HG03280 (cell line): ENCODE results near the gene WDR91.

Source experiments
- ATAC-seq: cut with Tn5 transposase; IDR thresholded peaks from one replicate; pipeline ENCODE4 v1.9.1; 2021; ENCODE audit warnings: mild to moderate bottlenecking, moderate library complexity; ENCODE audit not compliant: unreplicated experiment

WDR91 gene

GRCh38 chr7:135162382-135163001 is 48.8 kb downstream of the WDR91 start:
- ATAC-seq = no peak

GRCh38 chr7:135161669-135162068 is 49.7 kb downstream of the WDR91 start:
- ATAC-seq = no peak

- no peak for ATAC-seq
Measured at GRCh38 chr7:135160858-135161653, 50.3 kb downstream of the WDR91 start.

GRCh38 chr7:135160098-135160857 is 51.0 kb downstream of the WDR91 start:
- ATAC-seq = peak; percentile 54

GRCh38 chr7:135159359-135160085 is 51.8 kb downstream of the WDR91 start:
- no peak for ATAC-seq

- ATAC-seq = no peak
Measured at GRCh38 chr7:135158874-135159273, 52.5 kb downstream of the WDR91 start.

- no peak for ATAC-seq
Measured at GRCh38 chr7:135158141-135158655, 53.1 kb downstream of the WDR91 start.

- no peak for ATAC-seq
Measured at GRCh38 chr7:135156290-135156689, 55.0 kb downstream of the WDR91 start.

- no peak for ATAC-seq
Measured at GRCh38 chr7:135154734-135155133, 56.6 kb downstream of the WDR91 start.

GRCh38 chr7:135152442-135152841 is 58.9 kb downstream of the WDR91 start:
- ATAC-seq = no peak

GRCh38 chr7:135151533-135151932 is 59.8 kb downstream of the WDR91 start:
- no peak for ATAC-seq

- no peak for ATAC-seq
Measured at GRCh38 chr7:135151132-135151531, 60.2 kb downstream of the WDR91 start.

GRCh38 chr7:135150072-135150782 is 61.1 kb downstream of the WDR91 start:
- no peak for ATAC-seq

- ATAC-seq = peak; percentile 77
Measured at GRCh38 chr7:135147899-135148721, 63.2 kb downstream of the WDR91 start, which contains the start of gene TMEM140. Gene TMEM140, plus strand, starts transcription at chr7:135148072. Its CDS starts 16,370 bp downstream, at chr7:135164442.

GRCh38 chr7:135147341-135147898 is 63.9 kb downstream of the WDR91 start:
- ATAC-seq = no peak

GRCh38 chr7:135143885-135144668 is 67.2 kb downstream of the WDR91 start:
- no peak for ATAC-seq
